Sciatic nerve (tissue), 2 donors: Measurements from ENCODE around the gene GALNT14. TPM values are rescaled to one million over a fixed set of nuclear protein-coding genes. Genes with fewer than 3 reads are reported as not detected.

Source experiments
- ATAC-seq: fragments of 200-7000 bp; cut with Tn5 transposase; one replicate; pipeline ENCODE4 v1.9.1; 2020; ENCODE audit warnings: mild to moderate bottlenecking, moderate library complexity
- DNase-seq: peaks from one replicate; pipeline ENCODE4 v3.0.0-alpha.2; 2020; ENCODE audit warnings: low spot score
- intact Hi-C: fragments of 100-400 bp; cut with DNase I; formaldehyde crosslinking; loops from one replicate; pipeline ENCODE4 v1.14.2; 2022
- total RNA-seq: library from RNA; stranded (reverse); fragmentation: NEBNext Ultra II Directional; extraction: Animal tissue kit (Norgen Biotek cat#: 25700); gene quantifications from one replicate; pipeline ENCODE4 v1.2.1, GENCODE V29; 2021
- donor health status: DM: no; HTN: no; CAD: no.
- donor health status: DM: no; HTN: no; CAD: no.

Gene GALNT14
- total RNA-seq, 1 donor from 2014 or later: 1.2 TPM

DNA sequence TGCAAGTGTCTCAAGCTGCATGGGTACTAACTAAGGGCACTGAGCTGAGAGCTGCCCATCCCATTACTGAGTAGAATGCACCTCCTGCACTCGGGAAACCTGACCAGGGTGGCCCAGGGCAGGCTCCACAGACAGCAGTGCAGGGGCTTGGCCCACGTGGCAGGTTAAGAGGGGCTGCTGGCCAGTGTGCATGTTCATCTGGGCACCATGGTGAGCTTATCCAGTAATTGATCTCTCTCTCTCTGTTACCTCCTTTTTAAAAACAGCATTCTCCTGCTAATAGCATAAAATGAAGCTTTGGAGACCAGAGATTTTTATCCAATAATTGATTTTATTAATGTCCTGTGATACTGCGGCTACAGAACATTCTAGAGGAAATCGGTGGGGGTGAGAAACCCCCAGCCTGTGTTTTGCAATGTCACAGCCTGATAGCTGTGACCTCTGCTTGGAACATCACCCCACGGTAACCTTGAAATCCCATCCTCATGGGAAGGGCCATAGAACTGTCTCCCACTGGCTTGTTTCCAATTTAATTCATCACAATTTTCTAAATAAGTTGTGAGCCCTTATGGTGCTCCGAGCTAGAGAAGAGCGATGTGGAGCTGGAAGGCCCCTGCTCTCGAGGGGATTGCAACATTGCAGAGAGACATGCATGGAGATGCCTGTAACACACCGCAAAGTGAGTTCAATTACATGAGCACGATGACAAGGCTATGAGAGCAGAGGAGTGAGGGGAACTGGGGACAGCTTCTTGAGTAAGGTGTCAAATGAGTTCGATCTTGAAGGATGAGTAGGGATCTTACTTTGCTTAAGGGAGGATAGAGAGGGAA lies 143.8 kb downstream of the GALNT14 start:
- intact Hi-C loops: no loop called here

DNA sequence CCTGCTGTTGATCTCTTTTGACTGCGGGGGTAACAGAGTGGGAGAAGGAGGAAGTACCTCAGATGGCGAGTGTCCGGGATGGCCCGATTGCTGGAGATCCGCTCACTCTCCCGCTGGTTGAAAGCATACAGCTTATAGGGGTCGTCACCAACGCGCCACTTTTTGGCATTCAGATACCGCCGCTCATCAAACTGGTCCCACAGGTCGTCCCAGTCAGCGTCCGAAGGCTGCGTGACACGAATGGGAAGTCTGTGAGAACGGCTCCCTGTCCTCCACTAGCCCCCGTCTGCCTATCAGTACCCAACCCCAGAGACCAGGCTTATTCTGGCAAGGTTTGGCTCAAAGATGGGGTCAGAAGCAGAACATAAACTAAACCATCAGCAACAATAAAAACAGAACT lies 145.5 kb downstream of the GALNT14 start:
- ATAC-seq (no peak), DNase-seq (no peak)
- intact Hi-C loops: no loop called here

More for the DNA sequence above, 143.8 kb downstream of the GALNT14 start:
- no peak for ATAC-seq
- DNase-seq: no peak

DNA sequence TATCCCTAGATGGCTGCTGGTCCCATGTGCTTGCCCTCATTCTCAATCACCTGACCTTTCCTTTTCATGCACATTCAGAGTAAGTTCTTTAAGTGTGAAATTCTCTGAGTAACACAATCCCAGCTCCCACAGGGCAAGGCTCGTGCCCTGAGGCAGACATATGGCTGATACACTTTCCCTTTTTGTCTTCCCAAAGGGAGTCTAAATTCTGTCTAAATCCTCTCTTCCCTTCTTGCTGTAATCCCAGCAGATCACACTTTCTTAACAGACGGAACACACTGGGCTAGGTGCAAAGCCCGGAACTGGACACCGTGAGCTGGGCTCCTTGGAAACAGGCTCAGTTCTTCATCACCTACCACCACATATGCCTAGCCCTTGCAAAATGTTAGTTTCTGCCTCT lies 147.6 kb downstream of the GALNT14 start:
- DNase-seq (no peak), ATAC-seq (no peak)
- intact Hi-C loops: no loop called here

DNA sequence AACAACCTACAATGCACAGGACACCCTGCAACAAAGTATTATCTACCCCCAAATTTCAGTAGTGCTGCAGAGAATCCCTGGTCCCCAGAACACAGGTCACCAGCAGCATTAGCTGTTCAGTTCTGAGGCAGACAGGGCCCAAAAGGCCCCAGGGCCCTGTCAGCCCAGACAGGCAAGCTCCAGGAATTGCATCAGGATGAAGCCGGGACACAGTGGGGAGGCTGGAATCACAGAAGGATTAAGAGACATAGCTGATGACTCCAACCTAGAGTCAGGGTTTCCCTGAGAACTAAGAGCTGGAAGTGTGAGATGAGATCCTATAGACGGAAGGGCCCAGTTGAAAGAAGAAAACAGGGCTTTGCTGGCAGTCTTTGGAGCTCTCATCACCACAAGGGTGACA lies 148.1 kb downstream of the GALNT14 start:
- intact Hi-C loops: no loop called here
- ATAC-seq (no peak), DNase-seq (no peak)

DNA sequence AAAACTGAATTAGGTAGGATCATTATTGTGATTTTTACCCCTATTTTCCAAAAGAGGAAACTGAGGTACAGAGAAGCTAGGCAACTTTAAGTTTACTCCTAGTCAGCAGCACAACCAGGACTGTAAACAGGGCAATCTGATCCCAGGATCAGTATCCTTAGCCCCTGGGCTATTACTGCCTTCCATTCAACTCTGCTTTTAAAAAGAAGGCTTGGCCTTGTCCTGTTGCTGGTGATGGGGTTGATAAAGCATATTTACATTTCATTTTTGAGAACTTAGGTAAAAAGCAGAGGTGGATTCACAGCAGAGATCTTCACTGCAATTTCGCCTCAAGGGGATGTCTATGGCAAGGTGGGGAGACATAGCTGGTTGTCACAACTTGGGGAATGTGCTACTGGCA lies 148.5 kb downstream of the GALNT14 start:
- ATAC-seq: no peak
- intact Hi-C loops: no loop called here
- no peak for DNase-seq

DNA sequence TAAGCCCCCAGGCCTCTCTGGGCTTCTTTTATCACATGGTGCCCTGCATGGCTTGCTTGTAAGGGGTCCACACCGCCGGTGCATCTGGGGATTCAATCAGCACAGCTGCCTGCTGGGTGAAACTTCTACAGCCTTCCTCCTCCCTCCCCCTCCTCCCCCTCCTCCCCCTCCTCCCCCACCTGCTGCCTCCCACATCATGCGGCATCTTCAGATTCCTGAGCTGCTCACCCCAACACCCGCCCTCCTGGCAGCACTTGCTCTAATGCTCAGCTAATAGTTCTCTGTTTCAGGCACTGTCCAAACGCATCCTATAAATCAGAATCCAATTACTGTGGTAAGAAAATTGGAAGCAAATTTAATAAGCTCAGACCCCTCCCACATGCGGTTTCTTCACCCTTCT lies 150.7 kb downstream of the GALNT14 start:
- no peak for ATAC-seq
- intact Hi-C loops: no loop called here
- no peak for DNase-seq

DNA sequence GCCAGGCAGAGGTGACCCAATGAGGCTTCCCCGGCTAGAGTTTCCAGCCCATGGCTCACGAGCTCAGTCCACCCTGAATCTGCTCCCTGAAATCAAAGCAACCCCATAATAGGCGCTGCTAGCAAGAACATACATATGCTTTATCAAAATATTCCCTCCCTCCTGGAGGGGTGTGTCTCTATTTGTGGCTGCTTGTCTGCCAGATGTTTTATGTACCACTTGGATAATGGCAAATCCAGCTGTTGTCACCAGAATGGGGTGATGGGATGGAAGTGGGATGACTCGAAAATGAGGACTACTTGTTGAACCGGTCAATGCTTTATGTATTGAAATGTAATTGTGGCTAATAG lies 152.0 kb downstream of the GALNT14 start:
- intact Hi-C loops: no loop called here
- ATAC-seq (no peak), DNase-seq (no peak)

DNA sequence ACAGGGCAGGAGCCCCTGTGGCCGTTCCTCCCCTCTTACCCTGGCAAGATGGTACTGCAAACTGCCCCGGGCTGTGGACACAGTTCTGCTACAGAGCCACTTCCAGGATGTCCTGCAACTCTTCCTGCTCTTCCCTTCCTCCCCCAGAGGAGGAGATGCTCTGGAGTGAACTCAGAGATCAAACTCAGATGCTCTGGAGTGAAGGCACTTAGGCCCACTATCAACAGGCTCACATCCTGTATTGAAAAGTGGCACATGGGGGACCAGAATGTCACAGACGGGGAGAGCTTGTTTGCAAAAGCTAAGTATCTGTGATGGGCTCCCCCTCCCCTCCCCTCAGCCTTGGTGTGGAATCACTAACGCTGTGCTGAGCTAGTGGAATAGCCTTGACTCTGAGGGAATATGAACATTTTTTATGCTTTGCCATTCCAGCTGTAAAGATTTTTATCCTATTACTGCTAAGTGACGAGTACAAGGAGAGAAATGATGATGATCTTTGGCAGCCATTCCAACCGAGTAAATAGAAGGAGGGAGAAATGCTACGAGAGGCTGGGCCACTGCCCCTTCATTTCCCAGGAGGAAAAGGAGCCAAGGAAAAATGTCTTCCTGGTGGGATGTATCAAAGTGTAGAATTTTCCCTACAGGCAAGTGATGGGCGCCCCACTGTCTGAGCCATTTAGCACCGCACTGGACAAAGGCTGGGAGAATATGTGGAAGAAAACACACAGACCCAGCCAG lies 152.6 kb downstream of the GALNT14 start:
- no peak for DNase-seq
- ATAC-seq: no peak
- intact Hi-C loops: no loop called here

DNA sequence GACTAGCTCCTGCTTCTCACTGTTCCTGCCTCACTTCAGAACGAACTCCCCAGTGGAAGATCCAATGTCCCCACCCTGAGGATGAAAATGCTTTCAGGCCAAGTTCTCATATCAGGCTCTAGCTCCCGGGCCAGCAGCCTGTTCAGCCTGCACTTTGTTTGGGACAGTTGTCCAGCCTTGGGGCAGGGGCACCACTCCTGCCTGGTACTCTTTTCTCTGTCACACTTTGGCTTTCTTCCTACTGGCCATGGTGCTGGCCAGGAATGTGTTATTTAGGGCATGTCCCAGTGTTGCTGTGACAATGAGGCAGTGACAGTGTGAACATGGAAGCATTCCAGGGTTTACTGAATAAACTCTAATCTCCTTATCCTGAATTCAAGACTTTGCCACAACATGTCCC lies 154.1 kb downstream of the GALNT14 start:
- intact Hi-C loops: no loop called here
- DNase-seq: no peak
- ATAC-seq: no peak

DNA sequence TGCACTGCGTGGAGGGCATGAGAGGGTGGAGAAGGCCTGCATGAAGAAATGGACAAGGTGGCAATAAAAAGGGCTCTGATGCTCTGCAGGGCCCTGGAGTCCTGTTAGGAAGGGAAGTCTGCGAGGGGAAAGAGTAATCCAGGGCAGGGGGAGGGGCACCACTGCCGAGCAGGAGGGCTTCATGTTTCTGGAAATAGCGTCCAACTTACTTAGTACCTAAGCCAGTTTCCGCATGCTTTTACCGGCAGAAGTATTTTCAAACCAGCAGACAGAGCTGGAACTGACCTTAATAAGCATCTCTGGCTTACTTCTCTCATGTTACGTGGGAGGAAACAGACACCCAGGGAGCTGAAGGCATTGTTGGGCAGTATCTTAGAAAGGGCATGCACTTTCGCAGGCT lies 156.7 kb downstream of the GALNT14 start:
- ATAC-seq (no peak), DNase-seq (no peak)
- intact Hi-C loops: no loop called here

DNA sequence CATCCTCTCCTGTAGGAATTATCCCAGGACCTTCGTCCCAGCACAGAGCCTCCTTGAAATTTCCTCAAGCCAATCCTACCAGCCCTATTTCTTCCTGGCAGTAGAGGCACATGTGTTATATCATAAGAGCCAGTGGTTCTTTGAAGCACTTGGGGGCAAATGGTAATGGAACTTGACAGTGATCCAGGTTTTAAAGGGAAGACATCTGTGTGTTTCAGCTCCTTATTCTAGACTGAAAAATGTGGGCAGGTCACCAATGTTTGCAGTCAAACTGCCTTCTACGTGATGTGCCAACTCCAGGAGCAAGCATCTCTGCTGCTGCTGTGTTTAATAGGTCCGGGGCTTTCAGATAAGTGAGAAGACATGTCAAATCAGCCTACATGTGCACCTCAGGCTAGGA lies 157.1 kb downstream of the GALNT14 start:
- intact Hi-C loops: no loop called here
- ATAC-seq (no peak), DNase-seq (no peak)

DNA sequence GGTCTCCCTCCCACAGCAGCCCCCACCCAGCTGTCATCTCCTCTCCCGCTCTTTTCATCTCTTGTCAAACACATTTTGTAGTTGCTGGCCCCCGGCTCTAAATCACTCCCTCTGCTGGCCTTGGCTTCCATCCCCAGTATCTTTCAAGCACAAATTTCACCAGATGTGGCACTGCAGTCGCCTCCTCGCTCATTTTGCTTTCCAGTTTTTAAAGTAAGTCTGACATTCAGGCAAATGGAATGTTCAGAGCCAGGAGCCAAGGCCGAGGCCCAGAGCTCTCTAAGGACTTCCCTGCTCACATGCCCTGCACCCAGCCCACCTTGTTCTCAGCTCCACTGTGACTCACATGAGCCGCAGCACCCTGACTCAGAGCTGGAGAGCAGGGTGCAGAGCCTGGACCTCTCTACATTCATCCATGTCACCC lies 158.4 kb downstream of the GALNT14 start:
- intact Hi-C loops: no loop called here
- ATAC-seq (no peak), DNase-seq (no peak)

DNA sequence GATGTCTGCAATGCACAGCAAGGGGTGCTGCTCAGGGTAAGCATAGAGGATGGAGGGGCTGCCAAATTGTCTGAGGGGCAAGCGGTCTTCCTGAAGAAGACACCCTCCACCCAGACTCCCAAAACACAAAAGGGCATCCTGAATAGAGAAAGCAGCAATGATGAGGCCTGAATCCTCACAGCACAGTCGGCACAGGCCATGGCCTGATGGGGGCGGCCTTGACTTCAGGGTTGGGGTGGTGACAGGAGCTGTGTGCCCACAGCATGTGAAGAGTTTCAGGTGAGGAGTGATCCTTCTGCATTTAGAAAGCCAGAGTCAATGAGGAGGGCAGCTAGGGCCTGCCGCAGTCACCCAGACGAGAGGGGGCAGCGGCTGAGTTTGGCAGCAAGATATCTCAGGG lies 159.4 kb downstream of the GALNT14 start:
- intact Hi-C loops: no loop called here
- DNase-seq: no peak
- ATAC-seq: no peak

DNA sequence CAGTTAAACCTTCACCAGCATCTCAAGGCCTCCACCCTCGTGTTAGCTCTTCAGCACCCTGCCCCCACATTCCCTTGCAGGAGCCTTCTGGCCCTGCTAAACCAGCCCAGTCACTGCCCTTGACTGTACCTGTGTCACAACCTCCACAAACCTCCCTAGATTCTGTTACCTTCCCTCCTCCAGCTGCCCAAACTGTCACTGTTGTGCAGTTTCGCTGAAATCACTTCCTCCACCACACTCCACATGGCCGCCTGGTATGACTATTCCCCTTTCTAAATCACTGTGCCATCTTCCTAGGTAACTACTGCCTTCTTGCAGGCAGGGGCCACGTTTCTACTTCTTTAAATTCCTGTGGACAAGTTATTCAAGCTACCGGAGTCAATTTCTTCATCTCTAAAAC lies 160.2 kb downstream of the GALNT14 start:
- ATAC-seq (no peak), DNase-seq (no peak)
- intact Hi-C loops: no loop called here

DNA sequence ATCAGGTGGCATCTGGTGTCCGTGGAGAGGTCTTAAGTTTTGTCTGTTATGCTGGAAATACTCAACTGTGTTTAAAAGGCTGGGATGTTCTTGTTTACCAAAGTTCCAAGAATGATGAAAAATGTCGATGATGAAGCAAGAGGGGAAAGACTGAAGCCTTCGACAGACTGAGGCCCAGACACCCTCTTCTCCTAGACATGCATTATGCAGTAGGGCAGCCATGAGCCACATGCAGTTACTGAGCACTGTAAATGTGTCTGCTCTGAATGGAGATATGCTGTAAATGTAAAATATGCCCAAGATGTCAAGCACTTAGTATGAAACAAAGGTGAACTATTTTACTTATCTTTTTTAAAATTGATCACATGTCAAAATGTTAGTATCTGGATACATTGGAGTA lies 163.1 kb downstream of the GALNT14 start:
- ATAC-seq (no peak), DNase-seq (no peak)
- intact Hi-C loops: no loop called here

DNA sequence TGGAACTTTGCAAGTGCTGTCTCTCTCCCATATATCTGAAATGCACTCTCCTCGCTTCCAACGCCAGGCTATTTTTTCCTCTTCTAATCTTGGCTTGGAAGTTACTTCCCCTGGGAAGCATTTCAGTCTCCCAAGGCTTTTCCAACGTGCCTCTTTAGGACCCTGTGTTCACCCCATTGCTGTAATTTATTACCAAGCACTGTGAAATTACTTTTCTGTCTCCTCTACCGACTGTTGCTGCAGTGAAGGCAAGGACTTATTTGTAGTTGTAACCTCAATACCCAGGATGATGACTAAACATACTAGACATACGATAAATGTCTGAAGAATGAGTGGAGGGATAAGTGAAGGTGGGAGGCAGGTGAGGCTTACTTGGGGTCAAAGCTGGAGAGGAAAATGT lies 163.7 kb downstream of the GALNT14 start:
- no peak for DNase-seq
- intact Hi-C loops: no loop called here
- no peak for ATAC-seq

DNA sequence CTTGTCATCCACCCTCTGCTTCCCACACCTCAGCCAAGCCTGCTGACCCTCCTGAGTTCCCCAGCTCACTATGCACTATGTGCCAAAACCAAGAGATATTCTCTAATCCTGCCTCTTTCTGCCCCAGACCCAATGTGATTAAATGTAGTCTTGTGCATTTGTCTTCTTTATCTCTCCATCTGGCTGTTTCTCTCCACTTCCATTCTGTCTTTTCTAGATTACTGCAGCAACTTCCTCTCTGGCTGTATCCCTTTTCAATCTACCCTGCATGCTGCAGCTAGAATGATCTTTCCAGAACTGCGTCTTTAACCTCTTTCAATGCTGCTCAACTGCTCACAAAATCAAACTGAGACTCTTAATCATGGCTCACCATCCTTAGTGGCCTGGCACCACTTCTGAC lies 164.1 kb downstream of the GALNT14 start:
- no peak for ATAC-seq
- DNase-seq: no peak
- intact Hi-C loops: no loop called here

DNA sequence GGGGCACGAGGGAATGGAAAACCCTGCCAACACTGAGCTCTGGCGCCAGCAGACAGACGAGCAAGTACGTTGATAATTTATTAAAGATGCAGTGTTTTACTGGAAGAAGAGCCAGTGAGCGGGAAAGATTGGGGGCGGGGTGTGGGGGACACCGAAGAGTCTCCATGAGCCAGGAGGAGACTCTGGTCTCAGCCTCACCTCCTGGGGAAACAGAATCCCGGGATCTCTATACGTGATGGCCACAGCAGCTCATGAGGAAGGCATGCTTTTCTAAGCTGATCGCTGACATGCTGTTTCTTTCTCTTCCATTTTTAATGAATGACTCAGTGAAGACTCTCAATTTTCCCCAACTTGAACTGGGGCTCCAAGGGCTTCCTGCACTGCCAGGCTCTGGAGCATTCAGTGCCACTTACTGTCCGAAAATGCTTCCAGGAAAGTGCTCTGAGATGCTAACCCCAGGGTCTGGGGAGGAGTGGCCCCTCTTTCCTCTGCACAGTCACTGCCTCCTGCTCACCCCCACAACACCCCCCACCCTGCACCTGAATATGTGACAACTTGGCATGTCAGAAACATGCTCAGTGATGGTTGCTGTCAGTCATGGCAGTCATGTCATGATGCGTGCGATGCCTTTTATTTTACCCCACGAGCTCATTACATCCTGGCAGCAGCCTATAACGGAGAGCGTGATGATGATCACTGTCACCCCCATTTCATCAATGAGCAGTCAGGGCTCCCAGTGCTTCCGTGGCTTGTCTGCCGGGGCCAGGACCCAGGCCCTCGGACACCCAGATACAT lies 166.8 kb downstream of the GALNT14 start:
- DNase-seq (no peak), ATAC-seq (no peak)
- intact Hi-C loops: no loop called here

DNA sequence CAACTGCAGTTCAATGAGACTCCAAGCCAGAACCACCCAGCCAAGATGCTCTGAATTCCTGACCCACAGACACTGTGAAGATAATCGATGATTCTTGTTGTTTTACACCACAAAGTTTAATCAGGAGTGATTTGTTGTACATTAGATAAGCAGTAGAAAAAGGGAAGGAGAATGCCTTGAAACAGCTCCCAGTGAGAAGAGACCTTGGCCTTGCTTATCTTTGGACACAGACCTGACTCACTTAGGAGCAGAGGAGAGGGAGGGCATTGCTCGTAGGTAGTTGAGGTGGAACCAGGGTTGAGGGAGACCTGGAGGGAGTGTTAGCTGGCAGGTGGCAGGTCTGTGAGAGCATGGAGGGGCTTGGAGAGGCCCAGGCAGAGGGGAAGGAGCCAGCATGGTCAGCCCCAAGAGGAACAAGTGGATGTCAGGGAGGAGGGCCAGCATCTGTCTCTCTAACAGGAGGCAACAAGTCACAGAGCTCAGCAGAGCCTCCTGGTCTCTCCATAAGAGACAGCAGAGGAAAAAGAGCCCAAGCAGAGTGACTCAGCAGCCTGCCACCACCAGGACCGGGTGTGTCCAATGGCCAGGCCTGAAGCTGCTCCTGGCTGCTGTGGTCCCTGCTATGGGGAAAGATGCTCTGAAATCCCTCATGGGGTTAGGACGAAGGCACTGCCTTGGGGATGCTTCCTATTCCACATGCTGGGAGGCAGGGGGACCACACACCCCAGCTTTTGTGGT lies 169.4 kb downstream of the GALNT14 start:
- no peak for ATAC-seq
- intact Hi-C loops: no loop called here
- no peak for DNase-seq
